Activated CD8-positive, alpha-beta memory T cell treated with anti-CD3 and anti-CD28 coated beads, Interleukin-2, amount 10 ng/mL, durations not matched to agents 7 days and 5 days (primary cell): ENCODE measurements around the gene HOPX. TPM values are rescaled to one million over a fixed set of nuclear protein-coding genes. Genes with fewer than 3 reads are reported as not detected.
"Not testable (repeated sequence)": the region's sequence is repeated elsewhere in the genome, so short reads cannot be mapped to it uniquely, and the experiment has no call there.

ENCODE experiments used
- ATAC-seq: fragments of 150-1000 bp; cut with Tn5 transposase; one replicate; pipeline ENCODE4 v1.10.0; 2021; ENCODE audit warnings: moderate library complexity
- CTCF ChIA-PET: fragments of 350-600 bp; sonication (Branson Sonifier 250); formaldehyde crosslinking; loops from one replicate; lab custom pipeline; 2021; ENCODE audit warnings: antibody characterized with exemption; lab: Charles Lee
- DNase-seq: peaks from one replicate; pipeline ENCODE4 v3.0.0-alpha.2; 2020
- H3K27ac Mint-ChIP-seq: one replicate; pipeline ENCODE4 v1.8.0; 2021; ENCODE audit warnings: mild to moderate bottlenecking, mixed read lengths
- H3K27me3 Mint-ChIP-seq: one replicate; pipeline ENCODE4 v1.8.0; 2021; ENCODE audit warnings: mixed read lengths
- H3K36me3 Mint-ChIP-seq: one replicate; pipeline ENCODE4 v1.8.0; 2021; ENCODE audit warnings: mild to moderate bottlenecking, mixed read lengths
- H3K4me1 Mint-ChIP-seq: one replicate; pipeline ENCODE4 v1.8.0; 2021; ENCODE audit warnings: mixed read lengths
- H3K4me3 Mint-ChIP-seq: one replicate; pipeline ENCODE4 v1.8.0; 2021; ENCODE audit warnings: mild to moderate bottlenecking, moderate library complexity, mixed read lengths
- H3K9me3 Mint-ChIP-seq: one replicate; pipeline ENCODE4 v1.8.0; 2022; ENCODE audit warnings: low read depth, mixed read lengths
- total RNA-seq, 2 experiments: library from RNA; stranded (reverse); gene quantifications; one replicate each; pipeline ENCODE4 v1.2.3, GENCODE V29; 2021

HOPX gene
- total RNA-seq, 2 experiments from 2014 or later: 177 to 208 TPM

DNA sequence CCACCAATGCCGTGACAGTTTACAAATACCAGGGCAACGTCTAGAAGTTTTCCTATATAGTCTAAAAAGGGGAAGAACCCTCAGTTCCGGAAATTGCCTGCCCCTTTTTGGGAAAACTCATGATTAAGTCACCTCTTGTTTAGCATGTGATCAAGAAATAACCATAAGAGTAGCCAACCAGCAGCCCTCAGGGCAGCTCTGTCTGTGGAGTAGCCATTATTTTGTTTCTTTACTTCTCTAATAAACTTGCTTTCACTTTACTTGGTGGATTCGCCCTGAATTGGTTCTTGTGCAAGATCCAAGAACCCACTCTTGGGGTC lies 20.0 kb upstream of the HOPX start:
- H3K27ac Mint-ChIP-seq: no peak overlapping the region
- no peaks in the 10 kb centered on the region for H3K27me3 Mint-ChIP-seq
- DNase-seq (no peak), ATAC-seq (no peak)
- no peaks in the 10 kb centered on the region for H3K9me3 Mint-ChIP-seq
- no peaks in the 10 kb centered on the region for H3K4me1 Mint-ChIP-seq
- H3K36me3 Mint-ChIP-seq: no peaks in the 10 kb centered on the region
- CTCF ChIA-PET: no interaction called here
- H3K4me3 Mint-ChIP-seq: no peak overlapping the region

DNA sequence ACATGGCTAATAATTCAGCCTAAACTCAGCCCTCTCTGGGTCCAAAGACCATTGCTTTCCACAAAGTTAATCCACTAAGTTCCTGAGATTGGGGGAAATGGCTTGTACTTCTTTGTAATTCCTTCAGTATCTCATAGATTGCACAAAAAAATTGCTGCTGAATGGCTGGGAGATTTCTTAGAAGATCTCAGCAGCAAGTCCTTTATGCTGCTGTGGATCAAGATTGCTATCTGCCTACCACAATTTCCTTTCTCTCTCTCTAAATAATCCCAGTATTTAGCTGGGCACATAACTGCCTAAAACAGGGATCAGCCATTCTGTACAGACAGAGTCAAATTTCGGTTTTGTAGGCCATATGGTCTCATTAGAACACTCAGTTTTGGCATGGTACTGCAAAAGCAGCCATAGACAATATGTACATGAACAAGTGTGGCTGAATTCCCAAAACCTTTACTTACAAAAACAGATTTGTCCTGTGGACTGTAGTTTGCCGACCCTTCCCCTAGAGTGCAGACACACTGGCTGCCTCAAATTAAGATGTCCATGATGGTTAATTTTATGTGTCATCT lies 18.5 kb upstream of the HOPX start:
- CTCF ChIA-PET: no interaction called here
- Mint-ChIP-seq H3K9me3 (no peaks in the 10 kb centered on the region), H3K27ac (no peak overlapping the region), H3K36me3 (no peaks in the 10 kb centered on the region), H3K27me3 (no peaks in the 10 kb centered on the region), H3K4me1 (no peaks in the 10 kb centered on the region), H3K4me3 (no peak overlapping the region)
- DNase-seq (no peak), ATAC-seq (no peak)

DNA sequence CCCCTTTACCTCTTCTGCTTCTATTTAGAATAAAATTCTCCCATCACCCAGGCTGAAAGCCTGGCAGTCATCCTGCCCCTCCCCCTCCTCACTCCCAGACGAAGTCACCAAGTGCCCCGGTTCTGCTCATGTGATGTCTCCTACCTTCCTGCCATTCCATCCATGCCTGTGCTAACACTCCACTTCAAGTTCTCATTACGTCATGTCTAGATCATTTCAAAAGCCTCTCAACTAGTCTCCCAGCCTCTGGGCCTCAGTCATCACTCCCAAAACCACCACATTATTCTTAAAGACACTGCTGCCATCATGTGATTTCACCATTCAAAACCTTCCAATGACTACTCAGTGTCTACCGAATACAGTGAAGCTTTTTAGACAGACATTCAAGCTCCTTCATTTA lies 17.2 kb upstream of the HOPX start:
- no peak overlapping the region for H3K4me3 Mint-ChIP-seq
- no peak overlapping the region for H3K27ac Mint-ChIP-seq
- DNase-seq (no peak), ATAC-seq (no peak)
- no peaks in the 10 kb centered on the region for H3K27me3 Mint-ChIP-seq
- H3K4me1 Mint-ChIP-seq: no peaks in the 10 kb centered on the region
- H3K9me3 Mint-ChIP-seq: no peaks in the 10 kb centered on the region
- CTCF ChIA-PET: no interaction called here
- no peaks in the 10 kb centered on the region for H3K36me3 Mint-ChIP-seq

DNA sequence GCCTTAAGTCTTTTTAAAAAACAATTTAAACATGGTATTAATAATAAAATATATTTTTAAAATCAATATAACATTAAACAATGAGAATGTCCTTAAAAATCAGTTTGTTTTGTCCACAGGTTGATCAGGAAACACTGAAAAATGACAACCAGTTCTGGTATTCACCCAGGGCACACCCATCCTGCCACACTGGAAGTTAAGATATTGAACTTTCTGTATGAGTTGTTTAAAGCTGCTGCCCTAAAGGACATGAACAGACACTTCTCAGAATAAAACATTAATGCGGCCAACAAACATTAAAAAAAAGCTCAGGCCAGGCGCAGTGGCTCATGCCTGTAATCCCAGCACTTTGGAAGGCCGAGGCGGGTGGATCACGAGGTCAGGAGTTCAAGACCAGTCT lies 15.0 kb upstream of the HOPX start:
- Mint-ChIP-seq H3K4me1 (no peaks in the 10 kb centered on the region), H3K27ac (no peak overlapping the region), H3K4me3 (no peak overlapping the region), H3K9me3 (no peaks in the 10 kb centered on the region), H3K36me3 (no peaks in the 10 kb centered on the region), H3K27me3 (peaks cover 4% of the 10 kb centered on the region)
- DNase-seq (no peak), ATAC-seq (no peak)
- CTCF ChIA-PET: no interaction called here

DNA sequence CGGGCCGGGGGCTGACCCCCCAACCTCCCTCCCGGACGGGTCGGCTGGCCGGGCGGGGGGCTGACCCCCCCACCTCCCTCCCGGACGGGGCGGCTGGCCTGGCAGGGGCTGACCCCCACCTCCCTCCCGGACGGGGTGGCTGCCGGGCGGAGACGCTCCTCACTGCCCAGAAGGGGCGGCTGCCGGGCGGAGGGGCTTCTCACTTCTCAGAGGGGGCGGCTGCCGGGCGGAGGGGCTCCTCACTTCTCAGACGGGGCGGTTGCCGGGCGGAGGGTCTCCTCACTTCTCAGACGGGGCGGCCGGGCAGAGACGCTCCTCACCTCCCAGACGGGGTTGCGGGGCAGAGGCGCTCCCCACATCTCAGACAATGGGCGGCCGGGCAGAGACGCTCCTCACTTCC lies 12.4 kb upstream of the HOPX start:
- H3K36me3 Mint-ChIP-seq, DNase-seq, ATAC-seq, H3K27me3 Mint-ChIP-seq, H3K9me3 Mint-ChIP-seq, H3K4me3 Mint-ChIP-seq, CTCF ChIA-PET, H3K27ac Mint-ChIP-seq, H3K4me1 Mint-ChIP-seq: not testable (repeated sequence)

DNA sequence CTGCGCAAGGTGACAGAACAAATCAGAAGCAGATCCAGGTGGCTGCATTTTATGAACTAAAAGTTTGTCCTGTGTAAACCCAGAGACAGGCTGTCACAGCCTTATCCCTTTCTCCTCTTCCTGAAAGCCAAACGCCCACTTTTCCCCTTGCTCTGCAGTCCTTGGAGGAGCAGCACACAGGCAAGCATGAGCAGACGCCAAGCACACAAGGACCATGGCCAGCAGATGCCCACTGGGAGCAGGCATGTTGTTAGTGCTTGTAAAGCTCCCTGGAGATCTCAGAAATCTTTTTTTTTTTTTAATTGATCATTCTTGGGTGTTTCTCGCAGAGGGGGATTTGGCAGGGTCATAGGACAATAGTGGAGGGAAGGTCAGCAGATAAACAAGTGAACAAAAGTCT lies 11.5 kb upstream of the HOPX start:
- ATAC-seq (no peak), DNase-seq (no peak)
- no peak overlapping the region for H3K27ac Mint-ChIP-seq
- no peaks in the 10 kb centered on the region for H3K4me1 Mint-ChIP-seq
- no peaks in the 10 kb centered on the region for H3K36me3 Mint-ChIP-seq
- H3K27me3 Mint-ChIP-seq: peaks cover 9% of the 10 kb centered on the region
- CTCF ChIA-PET: no interaction called here
- no peaks in the 10 kb centered on the region for H3K9me3 Mint-ChIP-seq
- no peak overlapping the region for H3K4me3 Mint-ChIP-seq

DNA sequence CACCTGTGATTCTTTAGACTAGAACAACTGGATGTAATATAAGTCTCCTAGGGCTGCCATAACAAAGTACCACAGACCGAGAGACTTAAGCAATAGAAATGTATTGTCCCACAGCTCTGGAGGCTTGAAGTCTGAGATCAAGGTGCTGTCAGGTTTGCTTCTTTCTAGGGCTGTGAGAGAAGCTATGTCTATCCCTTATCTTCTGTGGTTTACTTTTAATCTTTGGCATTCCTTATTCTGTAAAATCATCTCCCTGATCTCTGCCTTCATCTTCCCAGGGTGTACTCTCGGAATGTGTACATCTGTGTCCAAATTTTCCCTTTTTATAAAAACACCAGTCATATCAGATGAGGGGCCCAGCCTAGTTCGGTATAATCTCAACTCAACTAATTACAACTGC lies 10.3 kb upstream of the HOPX start:
- H3K9me3 Mint-ChIP-seq: no peaks in the 10 kb centered on the region
- H3K27me3 Mint-ChIP-seq: peaks cover 9% of the 10 kb centered on the region
- H3K36me3 Mint-ChIP-seq: no peaks in the 10 kb centered on the region
- no peak overlapping the region for H3K27ac Mint-ChIP-seq
- CTCF ChIA-PET: interaction anchor here (1.0 kb wide), 1 partner anchor 27 kb away, joined by 3 read pairs; no protein-coding TSS in a partner anchor
- ATAC-seq: no peak
- H3K4me1 Mint-ChIP-seq: no peaks in the 10 kb centered on the region
- no peak overlapping the region for H3K4me3 Mint-ChIP-seq
- no peak for DNase-seq

DNA sequence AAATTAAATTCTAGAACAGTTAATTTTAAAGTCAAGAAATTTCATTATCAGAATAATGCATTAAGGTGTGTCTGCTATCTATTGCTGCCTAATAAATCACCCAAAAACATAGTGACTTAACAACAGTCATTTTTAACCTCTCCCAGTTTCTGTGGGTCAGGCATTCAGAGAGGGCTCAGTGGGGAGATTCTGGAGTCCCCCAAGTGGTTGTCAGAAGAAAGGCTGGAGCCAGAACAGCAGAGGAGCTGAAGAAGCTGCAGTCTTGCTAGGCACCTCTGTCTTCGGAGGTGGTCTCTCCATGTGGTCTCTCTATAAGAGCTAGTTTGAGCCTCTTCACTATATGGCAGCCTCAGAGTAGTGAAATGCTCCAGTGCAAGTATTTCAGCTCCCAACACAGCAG lies 9.3 kb upstream of the HOPX start:
- ATAC-seq: no peak
- no peaks in the 10 kb centered on the region for H3K9me3 Mint-ChIP-seq
- no peaks in the 10 kb centered on the region for H3K36me3 Mint-ChIP-seq
- peaks cover 9% of the 10 kb centered on the region for H3K27me3 Mint-ChIP-seq
- H3K4me3 Mint-ChIP-seq: no peak overlapping the region
- CTCF ChIA-PET: interaction anchor here (0.6 to 1.4 kb wide), 3 partner anchors 104 to 285 kb away, joined by 3 to 5 read pairs (median 3); no protein-coding TSS in a partner anchor
- DNase-seq: no peak
- no peak overlapping the region for H3K27ac Mint-ChIP-seq
- no peaks in the 10 kb centered on the region for H3K4me1 Mint-ChIP-seq

DNA sequence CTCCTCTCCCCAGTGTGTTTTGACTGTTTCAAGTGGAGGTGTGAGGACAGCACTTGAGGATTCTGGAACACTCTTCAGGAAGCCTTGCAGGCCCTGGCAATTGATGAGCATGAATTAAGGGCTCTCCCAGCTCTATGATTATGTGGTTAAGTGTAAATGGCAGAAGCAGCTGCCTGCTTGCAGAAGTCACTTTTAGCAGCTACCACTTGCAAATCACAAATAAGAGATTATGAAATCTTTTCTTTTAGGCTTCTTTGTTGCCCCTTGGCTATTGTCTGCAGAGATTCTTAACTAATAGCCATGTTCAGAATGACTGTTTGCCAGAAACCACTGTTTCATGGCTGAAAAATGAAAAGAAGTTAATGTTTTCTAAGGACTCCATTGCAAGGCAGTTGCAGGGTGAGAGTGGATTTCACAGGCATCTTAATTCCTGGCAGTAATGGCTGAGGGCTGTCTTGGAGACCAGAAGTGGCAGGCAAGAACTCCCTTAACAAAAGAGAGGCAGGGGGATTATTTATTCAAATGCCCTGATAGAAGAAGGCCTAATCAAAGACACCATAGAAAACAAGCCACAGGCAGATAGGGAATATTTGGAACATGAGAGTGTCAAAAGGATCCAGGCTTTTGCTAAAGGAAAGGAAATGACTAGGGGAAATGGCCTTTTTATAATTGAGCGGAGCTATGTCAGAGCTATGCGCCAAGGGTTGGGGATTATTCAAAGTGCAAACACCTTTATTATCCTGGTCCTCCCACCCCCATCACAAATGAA lies 8.3 kb upstream of the HOPX start:
- Mint-ChIP-seq H3K4me1 (no peaks in the 10 kb centered on the region), H3K36me3 (no peaks in the 10 kb centered on the region), H3K27ac (no peak overlapping the region), H3K9me3 (no peaks in the 10 kb centered on the region), H3K27me3 (peaks cover 19% of the 10 kb centered on the region), H3K4me3 (no peak overlapping the region)
- CTCF ChIA-PET: interaction anchor here (1.4 kb wide), 1 partner anchor 147 kb away, joined by 3 read pairs; no protein-coding TSS in a partner anchor
- DNase-seq (no peak), ATAC-seq (no peak)

DNA sequence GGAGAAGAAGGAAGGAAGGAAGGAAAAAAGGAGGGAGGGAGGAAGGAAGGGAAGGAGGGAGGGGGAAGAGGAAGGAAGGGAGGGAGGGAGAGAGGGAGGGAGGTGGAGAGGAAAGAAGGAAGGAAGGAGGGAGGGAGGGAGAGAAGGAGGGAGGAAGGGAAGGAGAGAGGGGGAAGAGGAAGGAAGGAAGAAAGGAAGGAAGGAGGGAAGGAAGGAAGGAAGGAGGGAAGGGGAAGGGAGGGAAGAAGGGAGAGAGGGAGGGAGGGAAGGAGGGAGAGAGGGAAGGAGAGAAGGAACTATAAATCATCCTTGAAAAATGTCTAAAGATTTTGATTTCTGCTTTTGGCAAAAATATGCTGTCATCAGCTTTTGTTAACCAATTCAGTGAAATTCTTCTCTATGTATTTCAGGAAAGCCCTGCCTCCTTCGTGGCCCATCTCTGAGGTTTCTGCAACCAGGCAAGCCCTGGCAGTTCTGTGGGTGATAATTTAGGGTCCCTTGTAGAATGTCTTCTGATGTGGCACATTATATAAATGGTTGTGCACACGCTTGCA lies 7.1 kb upstream of the HOPX start:
- Mint-ChIP-seq H3K27me3 (peaks cover 31% of the 10 kb centered on the region), H3K36me3 (no peaks in the 10 kb centered on the region), H3K9me3 (no peaks in the 10 kb centered on the region), H3K4me1 (no peaks in the 10 kb centered on the region), H3K27ac (no peak overlapping the region), H3K4me3 (no peak overlapping the region)
- no peak for DNase-seq
- ATAC-seq: no peak
- CTCF ChIA-PET: no interaction called here

DNA sequence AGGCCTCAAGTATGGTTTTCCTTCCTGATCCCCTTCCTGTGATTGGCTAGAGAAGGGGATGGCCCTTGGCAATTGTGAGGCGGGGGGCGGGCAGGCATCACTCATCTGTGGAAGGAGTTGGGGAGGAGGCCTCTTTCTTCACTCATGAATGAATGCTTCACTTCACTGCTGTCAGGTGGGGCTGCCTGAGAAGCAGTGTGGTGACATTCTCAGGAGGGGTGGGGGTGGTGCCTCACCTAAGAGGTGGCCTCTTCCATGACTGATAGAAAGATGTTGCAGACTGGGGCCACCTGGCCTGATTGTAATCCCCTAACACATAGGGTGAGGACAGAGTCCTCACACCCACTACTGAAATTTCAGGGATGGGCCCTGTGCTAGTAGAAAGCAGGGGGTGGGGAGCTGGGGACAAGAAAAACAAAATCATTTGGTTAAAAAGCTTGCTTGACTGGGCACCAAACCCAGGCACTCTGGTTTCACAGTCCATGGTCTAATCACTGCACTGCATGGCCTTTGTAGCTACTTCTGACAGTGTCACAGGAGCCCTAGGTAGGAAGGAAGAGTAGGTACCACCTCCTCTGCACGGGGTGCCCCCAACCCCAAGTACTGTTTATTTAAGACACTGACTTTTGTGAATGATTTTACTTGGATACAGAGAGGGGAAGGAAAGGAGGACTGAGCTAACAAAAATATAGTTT lies 5.6 kb upstream of the HOPX start:
- no peaks in the 10 kb centered on the region for H3K9me3 Mint-ChIP-seq
- no peaks in the 10 kb centered on the region for H3K36me3 Mint-ChIP-seq
- DNase-seq (no peak), ATAC-seq (no peak)
- CTCF ChIA-PET: no interaction called here
- no peak overlapping the region for H3K4me3 Mint-ChIP-seq
- no peak overlapping the region for H3K27ac Mint-ChIP-seq
- peaks cover 4% of the 10 kb centered on the region for H3K4me1 Mint-ChIP-seq
- peaks cover 38% of the 10 kb centered on the region for H3K27me3 Mint-ChIP-seq

DNA sequence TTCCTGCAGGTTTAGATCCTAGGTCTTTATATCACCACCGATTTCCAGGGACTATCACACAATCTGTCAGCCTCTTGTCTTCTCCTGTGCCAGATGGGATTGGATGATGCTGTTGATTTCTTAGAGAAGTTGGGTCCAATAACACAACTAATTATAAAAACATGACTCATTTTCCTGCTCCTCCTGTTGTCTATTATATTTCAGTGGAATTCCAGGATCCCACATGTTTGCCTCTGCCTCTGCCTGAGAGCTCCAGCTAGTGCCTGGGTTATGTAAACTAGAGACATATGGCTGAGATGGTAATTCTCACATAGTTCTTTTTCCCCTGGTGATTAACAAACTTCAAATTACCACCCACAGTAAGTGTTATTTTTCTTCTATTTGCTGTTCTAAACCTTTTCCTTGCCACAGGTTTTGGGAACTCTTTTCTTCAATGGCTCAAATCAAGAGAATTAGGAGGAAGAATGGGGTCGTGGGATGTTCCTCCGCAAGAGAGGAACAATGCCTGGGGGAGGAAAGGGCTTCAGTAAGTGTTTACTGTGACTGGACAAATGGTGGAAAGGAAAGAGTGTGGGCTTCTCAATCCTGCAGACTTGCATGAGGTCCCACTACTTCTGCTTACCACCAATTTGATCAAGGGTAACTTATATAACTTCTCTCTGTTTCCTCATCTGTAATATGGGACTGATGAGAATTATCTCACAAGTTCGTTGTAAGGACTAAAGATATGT lies 3.4 kb upstream of the HOPX start:
- DNase-seq: no peak
- no peak overlapping the region for H3K27ac Mint-ChIP-seq
- H3K36me3 Mint-ChIP-seq: no peaks in the 10 kb centered on the region
- CTCF ChIA-PET: interaction anchor here (1.0 kb wide), 2 partner anchors 115 to 152 kb away, joined by 3 read pairs; no protein-coding TSS in a partner anchor
- no peak overlapping the region for H3K4me3 Mint-ChIP-seq
- peaks cover 15% of the 10 kb centered on the region for H3K4me1 Mint-ChIP-seq
- H3K27me3 Mint-ChIP-seq: peaks cover 46% of the 10 kb centered on the region
- no peaks in the 10 kb centered on the region for H3K9me3 Mint-ChIP-seq
- ATAC-seq: no peak

DNA sequence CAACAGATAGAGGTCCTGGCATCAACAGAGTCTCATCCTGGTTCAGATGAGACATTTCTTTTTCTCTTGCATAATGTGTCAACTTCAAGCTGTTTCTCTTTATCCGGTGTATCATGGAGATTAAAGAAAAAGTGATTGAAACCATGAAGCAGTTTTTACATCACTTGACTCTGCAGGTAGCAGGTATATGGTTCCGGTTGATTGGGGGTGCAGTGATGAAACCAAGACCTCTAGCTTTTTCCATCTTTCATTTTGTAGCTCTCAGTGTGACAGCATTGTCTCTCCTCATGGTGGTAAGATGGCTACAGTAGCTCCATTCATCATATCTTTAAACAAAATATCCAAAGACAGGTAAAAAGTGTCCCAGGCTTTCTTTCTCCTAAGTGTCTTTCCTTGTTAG lies 2.4 kb upstream of the HOPX start:
- ATAC-seq (no peak), DNase-seq (no peak)
- Mint-ChIP-seq H3K36me3 (no peaks in the 10 kb centered on the region), H3K4me1 (peaks cover 15% of the 10 kb centered on the region), H3K4me3 (no peak overlapping the region), H3K27me3 (peaks cover 46% of the 10 kb centered on the region), H3K27ac (no peak overlapping the region), H3K9me3 (no peaks in the 10 kb centered on the region)
- CTCF ChIA-PET: no interaction called here
